Fibroblast of lung (primary cell): ENCODE data around the gene SUPT20HL2. TPM values are rescaled to one million over a fixed set of nuclear protein-coding genes. Genes with fewer than 3 reads are reported as not detected.

Experiments used
- DNase-seq, 2 donors: peaks; one replicate each; pipeline versions ENCODE4 v3.0.0 to v3.0.0-alpha.2; 2010; ENCODE audit warnings: low read depth in 2 of 2
- H2AFZ ChIP-seq: 2 replicates; pipeline ENCODE4 v1.5.1; 2012; ENCODE audit warnings: low read length, control low read depth, inconsistent platforms
- H3K27ac ChIP-seq: 2 replicates; pipeline ENCODE4 v1.5.1; 2011; ENCODE audit warnings: low read length, control low read depth; ENCODE audit not compliant: insufficient read depth
- H3K27me3 ChIP-seq: 2 replicates; pipeline ENCODE4 v1.5.1; 2011; ENCODE audit warnings: mild to moderate bottlenecking, low read length; ENCODE audit not compliant: control insufficient read depth, insufficient read depth
- H3K36me3 ChIP-seq: 2 replicates; pipeline ENCODE4 v1.5.1; 2011; ENCODE audit warnings: low read length; ENCODE audit not compliant: control insufficient read depth, insufficient read depth
- H3K4me1 ChIP-seq: 2 replicates; pipeline ENCODE4 v1.5.1; 2011; ENCODE audit warnings: low read length; ENCODE audit not compliant: control insufficient read depth, insufficient read depth; ENCODE audit errors: extremely low read depth
- H3K4me2 ChIP-seq: 2 replicates; pipeline ENCODE4 v1.5.1; 2011; ENCODE audit warnings: low read length, control low read depth; ENCODE audit not compliant: insufficient read depth; ENCODE audit errors: extremely low read depth
- H3K4me3 ChIP-seq, 4 experiments: fragments of 200-600 bp in 1 of 4; sonication (generic) in 1 of 4; replicated peaks in 1 of 4; 2 replicates each; pipeline ENCODE4 v1.5.1; 2011 to 2016; ENCODE audit warnings: low read length in 4 of 4, low read depth in 3 of 4, mild to moderate bottlenecking in 3 of 4, control low read depth in 2 of 4, inconsistent platforms in 1 of 4, mixed read lengths in 1 of 4; ENCODE audit not compliant: insufficient read depth in 1 of 4; ENCODE audit errors: control extremely low read depth in 1 of 4
- H3K79me2 ChIP-seq: 2 replicates; pipeline ENCODE4 v1.5.1; 2012; ENCODE audit warnings: mild to moderate bottlenecking, low read length, inconsistent platforms; ENCODE audit not compliant: control insufficient read depth, insufficient read depth
- H3K9ac ChIP-seq: 2 replicates; pipeline ENCODE4 v1.5.1; 2011; ENCODE audit warnings: mild to moderate bottlenecking, low read length, control low read depth; ENCODE audit not compliant: insufficient read depth
- H3K9me3 ChIP-seq: 2 replicates; pipeline ENCODE4 v1.5.1; 2012; ENCODE audit warnings: low read depth, low read length; ENCODE audit not compliant: control insufficient read depth, insufficient read depth
- H4K20me1 ChIP-seq: 2 replicates; pipeline ENCODE4 v1.5.1; 2011; ENCODE audit warnings: low read length; ENCODE audit not compliant: control insufficient read depth, insufficient read depth; ENCODE audit errors: extremely low read depth
- EZH2 ChIP-seq: IDR thresholded peaks from 2 replicates; pipeline ENCODE4 v1.5.1; 2012; ENCODE audit warnings: low read length, control low read depth, mild to moderate bottlenecking; ENCODE audit errors: missing control alignments
- polyA plus RNA-seq, 2 donors: library from polyadenylated mRNA; depleted of rRNA in 1 of 2; stranded (reverse) in 1 of 2; unstranded in 1 of 2; fragments of >200 nt; gene quantifications; 2 replicates each; pipeline ENCODE4 v1.2.1, GENCODE V29; 2011 to 2012; ENCODE audit warnings: missing spikeins in 1 of 2
- total RNA-seq: library from RNA; depleted of rRNA; stranded (reverse); fragments of >200 nt; gene quantifications from 2 replicates; pipeline ENCODE4 v1.2.1, GENCODE V29; 2014
- TF ChIP-seq, protein P1 (sequence below), 2 donors: IDR thresholded peaks in 1 of 2; conservative IDR thresholded peaks in 1 of 2; 1 replicate in 1 of 2; 2 replicates in 1 of 2; pipeline ENCODE4 v1.5.1; 2011 to 2012; ENCODE audit warnings: low read length in 2 of 2, control low read depth in 1 of 2, inconsistent platforms in 1 of 2, low read depth in 1 of 2, mild to moderate bottlenecking in 1 of 2

Gene SUPT20HL2
- total and polyA plus RNA-seq, 2 donors (not counting 1 experiment from before 2014, with no cell fraction given) = not detected

DNA sequence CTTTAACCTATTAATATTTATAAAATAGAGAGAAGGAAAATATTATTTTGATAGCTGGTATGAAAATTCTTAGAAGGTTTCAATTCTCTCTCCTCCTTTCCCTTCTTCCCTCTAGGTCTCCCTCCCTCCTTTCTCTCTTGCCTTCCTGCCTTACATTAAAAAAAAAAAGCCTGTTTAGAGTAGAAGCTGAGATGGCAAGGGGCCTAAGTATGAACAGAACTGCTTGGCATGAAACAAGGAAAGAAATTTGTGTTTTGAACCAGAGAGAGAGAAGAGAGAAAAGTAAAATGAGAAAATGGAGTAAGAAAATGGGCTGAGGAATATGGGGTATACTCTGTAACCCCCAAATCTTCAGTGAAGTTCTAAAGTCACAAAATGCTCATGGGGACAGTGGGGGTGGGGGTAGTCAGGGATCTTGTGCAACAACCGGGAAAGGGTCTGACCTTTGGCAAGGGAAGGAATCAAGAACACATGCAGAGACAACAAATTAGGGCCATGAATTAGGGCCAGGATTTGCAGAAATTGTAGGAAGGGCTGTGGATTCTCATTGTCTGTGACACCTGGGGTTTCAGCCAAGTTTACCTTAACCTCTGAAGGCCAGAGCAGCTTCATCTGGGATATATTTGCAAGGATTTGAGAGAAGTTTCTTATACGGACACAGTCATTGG, 30.6 kb downstream of the SUPT20HL2 start:
- Histone ChIP-seq H3K9me3 (no peaks in the 10 kb centered on the region), H3K79me2 (no peaks in the 10 kb centered on the region), H2AFZ (no peak overlapping the region), H3K4me2 (no peak overlapping the region), H4K20me1 (no peaks in the 10 kb centered on the region), H3K27ac (no peak overlapping the region), H3K9ac (no peak overlapping the region), H3K4me1 (no peaks in the 10 kb centered on the region), H3K27me3 (no peaks in the 10 kb centered on the region), H3K36me3 (no peaks in the 10 kb centered on the region), H3K4me3 (no peak overlapping the region)
- no peak for TF ChIP-seq EZH2
- TF ChIP-seq, protein P1, sequence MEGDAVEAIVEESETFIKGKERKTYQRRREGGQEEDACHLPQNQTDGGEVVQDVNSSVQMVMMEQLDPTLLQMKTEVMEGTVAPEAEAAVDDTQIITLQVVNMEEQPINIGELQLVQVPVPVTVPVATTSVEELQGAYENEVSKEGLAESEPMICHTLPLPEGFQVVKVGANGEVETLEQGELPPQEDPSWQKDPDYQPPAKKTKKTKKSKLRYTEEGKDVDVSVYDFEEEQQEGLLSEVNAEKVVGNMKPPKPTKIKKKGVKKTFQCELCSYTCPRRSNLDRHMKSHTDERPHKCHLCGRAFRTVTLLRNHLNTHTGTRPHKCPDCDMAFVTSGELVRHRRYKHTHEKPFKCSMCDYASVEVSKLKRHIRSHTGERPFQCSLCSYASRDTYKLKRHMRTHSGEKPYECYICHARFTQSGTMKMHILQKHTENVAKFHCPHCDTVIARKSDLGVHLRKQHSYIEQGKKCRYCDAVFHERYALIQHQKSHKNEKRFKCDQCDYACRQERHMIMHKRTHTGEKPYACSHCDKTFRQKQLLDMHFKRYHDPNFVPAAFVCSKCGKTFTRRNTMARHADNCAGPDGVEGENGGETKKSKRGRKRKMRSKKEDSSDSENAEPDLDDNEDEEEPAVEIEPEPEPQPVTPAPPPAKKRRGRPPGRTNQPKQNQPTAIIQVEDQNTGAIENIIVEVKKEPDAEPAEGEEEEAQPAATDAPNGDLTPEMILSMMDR (conservative IDR thresholded peaks at IDR 0.05 in 1 of 2, IDR thresholded peaks at IDR 0.05 in 1 of 2; ENCODE audit: low read depth in 1 of 2, low read length in 2 of 2) = no peak
- peak in 1 of 2 donors; percentile 14 for DNase-seq

DNA sequence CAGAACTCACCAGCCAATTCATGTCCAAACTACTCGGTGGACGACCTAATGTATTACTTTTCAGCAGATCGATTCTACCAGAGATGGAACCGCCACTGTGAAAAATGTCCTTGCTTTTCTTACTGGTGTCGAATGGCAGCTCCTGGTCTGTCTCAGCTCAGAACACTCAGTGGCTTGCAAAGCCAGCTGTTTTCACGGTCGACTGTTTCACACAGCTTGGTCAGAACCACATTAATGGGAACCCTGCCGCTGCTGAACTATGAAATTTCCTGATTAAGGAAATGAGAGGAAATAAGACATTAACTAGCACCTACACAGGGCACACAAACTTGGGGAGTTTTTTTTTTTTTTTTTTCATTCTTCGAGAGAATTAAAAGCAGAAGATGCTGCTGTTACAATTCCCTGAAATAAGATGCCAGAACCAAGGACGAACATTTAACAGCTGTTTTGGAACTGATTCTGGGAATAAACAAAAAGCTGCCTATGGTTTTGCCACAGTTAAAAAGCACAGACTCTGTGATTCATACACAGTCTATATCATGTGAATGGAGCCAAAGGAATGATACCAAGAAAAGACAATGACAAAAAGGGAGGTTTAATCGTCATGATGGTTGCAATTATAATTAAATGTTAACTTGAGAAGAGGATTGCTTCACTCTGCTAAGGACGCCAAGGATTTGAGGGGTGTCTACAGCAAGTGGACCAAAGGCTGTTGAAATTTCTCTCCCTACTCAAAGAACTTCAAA, 31.3 kb downstream of the SUPT20HL2 start:
- no peak overlapping the region for H3K9ac ChIP-seq
- H3K9me3 ChIP-seq = no peaks in the 10 kb centered on the region
- no peaks in the 10 kb centered on the region for H3K79me2 ChIP-seq
- H4K20me1 ChIP-seq = no peaks in the 10 kb centered on the region
- no peak for TF ChIP-seq EZH2
- TF ChIP-seq, protein P1 (conservative IDR thresholded peaks at IDR 0.05 in 1 of 2, IDR thresholded peaks at IDR 0.05 in 1 of 2; ENCODE audit: low read depth in 1 of 2, low read length in 2 of 2) = no peak
- no peak overlapping the region for H3K4me3 ChIP-seq
- no peaks in the 10 kb centered on the region for H3K4me1 ChIP-seq
- peak; percentile 19 to 51 for DNase-seq
- no peaks in the 10 kb centered on the region for H3K36me3 ChIP-seq
- no peak overlapping the region for H3K27ac ChIP-seq
- no peak overlapping the region for H2AFZ ChIP-seq
- no peaks in the 10 kb centered on the region for H3K27me3 ChIP-seq
- no peak overlapping the region for H3K4me2 ChIP-seq

DNA sequence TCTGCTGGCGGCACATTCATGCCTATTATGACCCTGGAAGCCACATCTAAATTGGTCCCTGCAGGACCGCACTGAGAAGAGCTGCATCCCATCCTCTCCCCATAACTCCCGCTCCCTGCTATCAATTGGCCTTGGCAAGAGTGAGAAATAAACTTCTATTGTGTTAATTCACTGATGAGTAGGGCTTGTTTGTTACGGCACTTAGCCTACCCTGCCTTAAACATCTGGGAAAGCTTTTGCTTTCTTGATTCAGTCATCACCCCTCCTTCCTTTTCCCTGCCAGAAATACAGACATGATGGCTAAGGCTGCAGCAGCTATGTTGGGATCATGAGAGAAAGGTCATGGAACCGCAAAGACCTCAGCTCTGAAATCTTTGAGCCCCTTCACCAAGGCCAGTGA, 36.5 kb downstream of the SUPT20HL2 start:
- Histone ChIP-seq H3K9ac (no peak overlapping the region), H3K36me3 (no peaks in the 10 kb centered on the region), H3K4me2 (no peak overlapping the region), H3K4me1 (no peaks in the 10 kb centered on the region), H2AFZ (no peak overlapping the region), H3K79me2 (no peaks in the 10 kb centered on the region), H3K4me3 (no peak overlapping the region), H3K27ac (no peak overlapping the region), H4K20me1 (no peaks in the 10 kb centered on the region), H3K27me3 (no peaks in the 10 kb centered on the region), H3K9me3 (no peaks in the 10 kb centered on the region)
- DNase-seq = no peak
- TF ChIP-seq, protein P1 (conservative IDR thresholded peaks at IDR 0.05 in 1 of 2, IDR thresholded peaks at IDR 0.05 in 1 of 2; ENCODE audit: low read depth in 1 of 2, low read length in 2 of 2) = no peak
- TF ChIP-seq EZH2 = no peak
